GM21367 (cell line): Measurements from ENCODE around the gene SLC39A7.

ENCODE experiments used
- ATAC-seq: cut with Tn5 transposase; IDR thresholded peaks from one replicate; pipeline ENCODE4 v1.9.1; 2021; ENCODE audit not compliant: unreplicated experiment

Gene SLC39A7

DNA sequence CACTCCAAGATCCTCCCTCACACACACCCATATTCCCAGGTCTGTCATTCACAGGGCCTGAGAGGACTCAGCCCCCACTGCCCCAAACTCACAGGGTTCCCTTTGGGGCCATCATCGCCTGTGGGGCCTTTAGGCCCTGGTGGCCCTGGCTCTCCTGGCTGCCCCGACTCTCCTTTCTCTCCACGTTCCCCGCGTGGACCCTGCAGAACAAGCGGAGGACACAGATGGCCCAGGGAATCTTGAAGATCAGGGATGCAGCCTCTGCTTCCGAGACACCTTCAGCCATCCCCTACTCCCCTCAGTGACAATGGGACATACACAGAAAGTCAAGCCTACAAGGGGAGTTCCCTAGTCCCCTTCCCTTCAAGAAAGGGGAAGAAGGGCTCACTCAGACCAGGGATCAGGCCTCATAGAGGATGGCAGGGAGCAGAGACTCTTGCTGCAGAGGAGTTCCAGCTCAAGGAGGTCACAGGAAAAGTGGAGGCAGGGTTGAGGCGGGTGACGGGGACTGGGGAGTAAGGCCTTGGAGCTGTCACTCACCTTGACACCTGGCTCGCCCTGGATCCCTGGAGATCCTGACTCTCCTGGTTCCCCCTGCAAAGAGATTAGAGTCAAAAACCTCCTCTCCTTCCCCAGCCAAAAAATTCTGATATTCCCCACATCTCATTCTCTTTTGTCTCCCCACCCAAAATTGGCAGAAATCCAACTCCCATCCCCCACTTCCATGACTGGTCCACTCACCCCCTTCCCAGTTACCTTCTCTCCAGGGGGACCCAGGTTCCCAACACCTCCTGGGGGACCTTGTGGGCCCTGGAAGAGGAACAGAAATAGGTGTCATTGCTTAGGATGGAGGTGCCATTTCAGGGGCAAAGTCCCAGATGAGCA is 31.1 kb upstream of the SLC39A7 start:
- ATAC-seq: no peak

DNA sequence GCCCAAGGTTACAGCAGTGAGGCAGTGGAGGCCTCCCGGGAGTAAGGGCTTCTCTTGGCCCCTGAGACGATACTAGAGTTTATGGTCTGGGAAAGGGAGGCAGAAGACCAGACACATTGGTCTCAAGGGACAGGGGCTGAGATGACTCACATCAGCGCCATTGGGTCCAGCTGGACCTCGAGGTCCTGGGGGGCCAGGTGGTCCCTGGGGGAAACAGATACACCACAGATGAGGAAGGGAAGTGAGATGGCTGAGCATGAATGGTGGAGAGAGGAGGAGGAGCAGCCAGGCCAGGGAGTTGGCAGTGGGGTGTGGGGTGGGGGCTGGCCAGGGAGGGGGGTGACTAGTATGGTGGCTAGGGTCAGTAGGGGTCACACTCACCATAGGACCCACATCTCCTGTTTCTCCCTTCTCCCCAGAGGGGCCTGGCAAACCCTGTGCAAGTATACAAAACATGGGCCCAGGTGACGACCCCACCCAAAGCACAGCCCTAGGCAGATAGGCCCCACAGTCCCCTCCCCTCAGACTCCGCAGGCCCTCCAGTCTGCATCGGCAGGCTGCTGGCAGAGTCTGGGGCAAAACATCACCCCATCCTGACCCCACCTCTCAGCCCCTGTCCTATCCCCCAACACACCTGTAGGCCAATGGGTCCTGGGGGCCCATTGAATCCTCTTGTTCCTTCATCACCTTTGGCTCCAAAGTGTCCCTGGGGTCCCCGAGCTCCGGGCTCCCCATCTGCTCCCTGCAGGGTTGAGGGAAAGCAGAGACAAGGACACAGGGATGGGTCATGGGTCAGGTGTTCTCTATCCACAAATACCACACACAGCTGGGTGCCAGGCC is 30.3 kb upstream of the SLC39A7 start:
- no peak for ATAC-seq

DNA sequence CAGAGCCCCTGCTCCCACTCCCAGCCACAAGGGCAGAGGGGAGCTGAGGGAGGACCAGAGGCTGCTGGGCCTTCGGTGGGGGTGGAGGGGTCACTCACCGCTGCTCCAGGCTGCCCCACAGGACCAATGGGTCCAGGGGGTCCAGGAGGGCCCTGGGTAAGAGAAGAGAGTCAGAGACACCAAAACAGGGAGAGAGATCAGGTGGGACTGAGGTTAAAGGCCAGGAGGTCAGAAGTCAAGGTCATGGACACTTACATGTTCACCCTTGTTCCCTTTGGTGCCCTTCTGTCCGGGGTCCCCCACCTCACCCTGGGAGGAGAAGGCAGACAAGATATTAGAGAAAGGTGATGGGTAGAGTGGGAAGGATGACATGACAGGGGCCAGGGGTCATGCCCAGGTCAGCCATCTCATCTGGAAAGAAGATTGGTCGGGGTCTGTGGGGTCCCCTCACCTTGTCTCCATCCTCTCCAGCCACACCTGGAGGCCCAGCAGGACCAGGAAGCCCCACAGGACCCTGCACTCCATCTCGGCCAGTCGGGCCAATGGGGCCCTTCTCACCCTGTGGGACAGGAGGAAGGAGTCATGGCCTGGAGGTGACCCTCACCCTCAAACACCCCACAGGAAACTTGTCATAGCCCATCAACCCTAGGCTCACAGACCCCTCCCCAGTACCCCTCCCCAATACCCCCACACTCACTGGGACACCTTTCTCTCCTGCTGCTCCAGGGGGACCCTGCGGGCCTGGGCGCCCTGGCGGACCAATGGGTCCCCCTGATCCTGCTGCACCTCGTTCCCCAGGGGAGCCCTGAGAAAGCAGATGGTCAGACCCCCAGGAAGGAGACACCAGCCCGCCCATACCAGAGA is 29.4 kb upstream of the SLC39A7 start:
- no peak for ATAC-seq

DNA sequence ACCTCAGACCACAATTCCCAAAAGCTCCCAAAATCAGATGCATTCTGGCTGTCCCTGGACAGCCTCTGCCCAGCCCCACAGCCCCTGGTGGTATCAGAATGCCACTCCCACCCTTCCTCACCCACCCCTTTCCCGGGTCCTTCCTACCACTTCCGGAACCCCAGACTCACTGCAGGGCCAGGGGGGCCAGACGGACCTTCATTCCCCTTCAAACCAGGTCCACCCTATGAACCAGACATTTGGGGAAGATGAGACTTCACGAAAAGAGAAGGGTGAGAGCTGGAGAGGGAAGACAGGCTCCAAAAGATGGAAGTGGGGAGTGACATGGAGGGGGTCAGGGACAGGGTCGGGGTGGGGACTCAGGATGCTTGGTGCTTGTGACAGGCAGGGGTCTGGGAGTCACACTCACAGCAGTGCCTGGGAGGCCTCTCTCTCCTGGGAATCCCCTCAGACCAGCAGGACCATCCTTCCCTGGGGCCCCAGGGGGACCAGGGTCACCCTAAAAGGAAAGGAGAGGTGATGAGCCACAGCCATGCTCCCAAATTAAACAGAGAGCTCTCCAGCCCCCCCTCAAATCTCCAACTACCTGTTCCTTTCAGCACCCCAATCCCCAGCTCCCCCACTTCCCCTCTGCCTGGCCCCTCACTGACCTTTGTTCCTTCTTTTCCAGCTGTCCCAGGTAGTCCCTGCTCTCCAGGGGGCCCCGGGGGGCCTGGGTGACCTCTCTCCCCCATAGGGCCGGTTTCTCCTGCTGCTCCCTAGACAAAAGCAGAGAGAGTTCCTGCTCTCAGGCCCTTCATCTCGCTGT is 28.6 kb upstream of the SLC39A7 start:
- no peak for ATAC-seq

DNA sequence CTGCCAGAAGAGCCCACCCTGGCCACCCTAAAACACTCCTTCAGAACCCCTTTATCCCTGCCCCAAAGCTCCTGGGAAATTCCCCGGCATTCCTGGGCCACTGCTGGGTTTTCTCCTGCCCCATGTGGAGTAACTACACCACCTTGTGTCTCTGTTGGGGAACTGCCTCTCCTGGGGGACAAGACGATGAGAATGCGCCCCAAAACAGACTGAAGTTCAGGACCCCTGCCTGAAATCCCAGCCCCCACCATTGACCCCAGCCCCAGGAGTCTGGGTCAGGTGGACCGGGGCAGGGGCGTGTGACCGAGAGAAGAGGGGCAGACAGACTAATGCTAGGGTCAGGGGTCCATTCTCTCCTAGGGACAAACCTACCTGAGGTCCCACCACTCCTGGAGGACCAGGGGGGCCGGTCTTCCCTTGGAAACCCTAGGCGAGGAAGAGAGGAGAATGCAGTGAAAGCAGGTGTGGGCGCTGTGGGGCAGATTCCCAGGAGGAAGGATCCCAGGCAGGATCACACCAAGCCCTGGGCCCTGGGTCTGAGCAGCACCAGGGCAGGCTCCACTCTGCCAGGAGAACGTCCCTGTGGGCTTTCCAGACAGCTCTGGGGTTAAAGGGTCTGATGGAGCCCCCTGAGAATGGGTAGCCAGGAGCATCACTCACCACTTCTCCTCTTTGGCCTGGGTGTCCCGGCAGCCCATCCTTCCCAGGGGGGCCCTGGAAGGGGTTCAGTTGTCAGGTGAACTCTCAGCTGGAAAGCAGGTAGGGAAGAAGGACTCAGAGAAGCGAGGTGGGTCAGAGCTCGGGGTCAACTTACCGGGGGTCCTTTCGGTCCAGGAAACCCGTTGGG is 27.8 kb upstream of the SLC39A7 start:
- ATAC-seq: no peak

- no peak for ATAC-seq
These were observed 27.0 kb upstream of the SLC39A7 start for GRCh38 chr6:33173535-33174180.

GRCh38 chr6:33174784-33175183 is 25.9 kb upstream of the SLC39A7 start:
- no peak for ATAC-seq

GRCh38 chr6:33175436-33176069 is 25.1 kb upstream of the SLC39A7 start:
- ATAC-seq: no peak

GRCh38 chr6:33176906-33177305 is 23.8 kb upstream of the SLC39A7 start:
- no peak for ATAC-seq

- no peak for ATAC-seq
These were observed 22.9 kb upstream of the SLC39A7 start for GRCh38 chr6:33177552-33178446.

GRCh38 chr6:33178755-33179475 is 21.8 kb upstream of the SLC39A7 start:
- no peak for ATAC-seq

GRCh38 chr6:33181141-33181540 is 19.5 kb upstream of the SLC39A7 start:
- no peak for ATAC-seq

DNA sequence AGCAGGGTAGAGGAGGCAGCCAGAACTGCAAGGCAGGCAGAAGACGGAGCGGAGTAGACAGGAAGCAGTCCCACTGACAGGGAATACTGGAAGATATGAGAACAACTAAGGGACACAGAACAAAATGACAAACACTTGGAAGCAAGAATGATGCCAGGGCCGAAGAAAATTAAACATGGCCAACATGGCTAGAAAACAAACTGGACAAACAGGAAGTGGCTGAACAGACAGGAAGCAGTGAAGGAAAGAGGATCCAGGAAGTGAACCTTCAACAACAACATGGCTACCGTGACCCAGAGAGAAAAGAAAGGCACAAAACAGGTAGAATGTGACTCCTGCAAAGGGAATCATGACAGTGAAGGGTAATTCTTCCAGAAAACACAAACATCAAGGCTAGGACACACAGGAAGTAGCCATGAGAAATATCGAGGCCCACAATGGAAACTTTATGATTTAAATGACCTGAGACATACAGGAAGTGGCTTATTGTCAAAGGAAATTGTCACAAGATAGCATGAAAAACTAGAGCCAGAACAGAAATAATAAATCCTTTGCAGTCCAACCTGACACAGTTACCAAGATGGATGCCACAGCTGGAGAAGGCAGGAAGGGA is 17.5 kb upstream of the SLC39A7 start:
- no peak for ATAC-seq

DNA sequence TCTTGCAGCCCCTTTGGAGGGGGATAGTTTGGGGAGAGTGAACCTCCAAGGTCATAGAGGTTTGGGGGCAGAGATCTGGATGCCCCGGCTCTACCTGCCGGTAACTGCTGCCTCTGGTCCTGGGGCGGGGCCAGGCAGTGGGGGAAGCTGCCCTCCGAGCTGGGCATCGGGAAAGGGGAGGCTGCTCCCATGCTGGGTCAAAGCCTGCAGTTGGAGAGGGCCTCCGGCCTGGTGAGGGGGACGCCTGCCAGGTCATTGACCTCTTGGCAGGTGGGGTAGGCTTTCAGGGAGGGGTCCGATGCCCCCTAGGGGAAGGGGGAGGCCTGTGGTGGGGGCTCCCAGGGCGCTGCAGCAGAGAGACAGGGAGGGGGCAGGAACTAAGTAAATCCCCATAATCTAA is 15.5 kb upstream of the SLC39A7 start:
- ATAC-seq: no peak

- no peak for ATAC-seq
These were observed 14.9 kb upstream of the SLC39A7 start for GRCh38 chr6:33185654-33186187.

DNA sequence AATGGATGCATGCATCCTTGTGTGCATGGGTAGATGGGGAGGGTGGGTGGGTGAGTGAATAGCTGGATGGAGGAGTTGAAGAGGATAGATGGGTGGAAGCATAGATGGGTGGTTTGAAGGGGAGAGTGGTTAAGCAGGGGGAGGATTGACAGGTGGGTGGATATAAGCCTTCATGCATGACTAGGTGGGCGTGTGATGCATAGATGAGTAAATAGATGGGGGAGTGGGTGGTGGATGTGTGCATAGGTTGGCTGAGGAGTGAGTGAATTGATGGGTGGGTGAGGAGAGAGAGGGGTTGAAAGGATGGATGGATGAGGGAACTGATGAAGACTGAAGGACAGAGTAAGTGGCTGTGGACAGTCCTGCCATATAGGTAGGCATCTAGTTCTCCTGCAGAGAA is 12.9 kb upstream of the SLC39A7 start:
- no peak for ATAC-seq
